Measurements from ENCODE around the gene STAB1. TPM values are rescaled to one million over a fixed set of nuclear protein-coding genes. Genes with fewer than 3 reads are reported as not detected.

The STAB1 gene
- total RNA-seq, 1 donor from 2014 or later: 866 TPM

DNA sequence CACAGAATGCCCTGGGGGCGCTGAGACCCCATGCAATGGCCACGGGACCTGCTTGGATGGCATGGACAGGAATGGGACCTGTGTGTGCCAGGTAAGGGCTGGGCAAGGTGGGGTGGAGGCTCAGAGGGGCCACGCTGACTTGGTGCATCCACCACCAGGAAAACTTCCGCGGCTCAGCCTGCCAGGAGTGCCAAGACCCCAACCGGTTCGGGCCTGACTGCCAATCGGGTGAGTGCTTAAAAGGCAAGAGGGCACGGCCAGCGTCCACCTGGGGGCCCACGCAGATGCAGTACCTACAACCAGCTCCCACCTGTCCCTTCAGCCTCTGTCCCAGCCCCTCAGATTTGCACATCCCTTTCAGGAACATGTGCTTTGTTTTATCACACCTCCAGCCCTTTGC is 6.9 kb downstream of the STAB1 start:
- no peak for TF ChIP-seq CTCF (IDR thresholded peaks at IDR 0.05; ENCODE audit: unreplicated experiment)
- Mint-ChIP-seq H3K27me3 (ENCODE audit: unreplicated experiment) (peaks cover 3% of the 10 kb centered on the region), H3K27ac (ENCODE audit: unreplicated experiment) (no peak overlapping the region), H3K4me1 (ENCODE audit: unreplicated experiment) (peaks cover 30% of the 10 kb centered on the region), H3K36me3 (ENCODE audit: low read depth, unreplicated experiment) (peaks cover 39% of the 10 kb centered on the region), H3K9me3 (ENCODE audit: unreplicated experiment) (no peaks in the 10 kb centered on the region), H3K4me3 (ENCODE audit: unreplicated experiment) (no peak overlapping the region)
- no peak for DNase-seq (ENCODE audit: low spot score)

GRCh38 chr3:52502808-52503350 is 7.7 kb downstream of the STAB1 start:
- Mint-ChIP-seq H3K4me3 (ENCODE audit: unreplicated experiment) (no peak overlapping the region), H3K36me3 (ENCODE audit: low read depth, unreplicated experiment) (peaks cover 39% of the 10 kb centered on the region), H3K27me3 (ENCODE audit: unreplicated experiment) (peaks cover 3% of the 10 kb centered on the region), H3K27ac (ENCODE audit: unreplicated experiment) (no peak overlapping the region), H3K9me3 (ENCODE audit: unreplicated experiment) (no peaks in the 10 kb centered on the region), H3K4me1 (ENCODE audit: unreplicated experiment) (peaks cover 24% of the 10 kb centered on the region)
- no peak for TF ChIP-seq CTCF (IDR thresholded peaks at IDR 0.05; ENCODE audit: unreplicated experiment)
- DNase-seq (ENCODE audit: low spot score): no peak

DNA sequence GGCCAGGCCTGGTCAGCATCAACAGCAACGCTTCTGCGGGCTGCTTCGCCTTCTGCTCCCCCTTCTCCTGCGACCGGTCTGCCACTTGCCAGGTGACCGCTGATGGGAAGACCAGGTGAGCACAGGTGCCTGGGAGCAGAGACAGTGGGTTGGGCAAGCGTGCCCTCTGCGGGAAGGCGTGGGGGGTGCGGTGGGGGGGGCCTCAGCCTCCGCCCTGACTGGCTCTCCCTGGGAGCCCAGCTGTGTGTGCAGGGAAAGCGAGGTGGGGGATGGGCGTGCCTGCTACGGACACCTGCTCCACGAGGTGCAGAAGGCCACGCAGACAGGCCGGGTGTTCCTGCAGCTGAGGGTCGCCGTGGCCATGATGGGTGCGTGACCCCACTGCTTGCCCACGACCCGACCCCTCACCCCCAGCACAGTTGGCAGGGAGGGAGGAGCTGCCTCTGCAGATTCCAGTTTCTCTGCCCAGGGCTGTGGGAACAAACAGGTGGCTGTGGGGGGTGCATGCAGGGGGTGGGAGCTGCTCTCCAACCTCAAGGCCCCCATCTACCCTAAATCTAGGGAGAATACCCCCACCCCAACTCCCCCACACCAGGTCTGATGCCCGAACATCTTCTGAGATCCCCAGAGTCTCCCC is 8.8 kb downstream of the STAB1 start:
- Mint-ChIP-seq H3K9me3 (ENCODE audit: unreplicated experiment) (no peaks in the 10 kb centered on the region), H3K4me1 (ENCODE audit: unreplicated experiment) (peaks cover 18% of the 10 kb centered on the region)

GRCh38 chr3:52504977-52505376 is 9.8 kb downstream of the STAB1 start:
- Mint-ChIP-seq H3K27me3 (ENCODE audit: unreplicated experiment) (peaks cover 5% of the 10 kb centered on the region), H3K27ac (ENCODE audit: unreplicated experiment) (no peak overlapping the region), H3K36me3 (ENCODE audit: low read depth, unreplicated experiment) (peaks cover 50% of the 10 kb centered on the region), H3K4me1 (ENCODE audit: unreplicated experiment) (peaks cover 13% of the 10 kb centered on the region), H3K4me3 (ENCODE audit: unreplicated experiment) (peak overlapping the region; percentile 37), H3K9me3 (ENCODE audit: unreplicated experiment) (no peaks in the 10 kb centered on the region)
- no peak for DNase-seq (ENCODE audit: low spot score)
- TF ChIP-seq CTCF (IDR thresholded peaks at IDR 0.05; ENCODE audit: unreplicated experiment): no peak

More for the DNA sequence above, 8.8 kb downstream of the STAB1 start:
- DNase-seq (ENCODE audit: low spot score): no peak
- peaks cover 3% of the 10 kb centered on the region for H3K27me3 Mint-ChIP-seq (ENCODE audit: unreplicated experiment)
- no peak overlapping the region for H3K4me3 Mint-ChIP-seq (ENCODE audit: unreplicated experiment)
- peaks cover 40% of the 10 kb centered on the region for H3K36me3 Mint-ChIP-seq (ENCODE audit: low read depth, unreplicated experiment)
- H3K27ac Mint-ChIP-seq (ENCODE audit: unreplicated experiment): no peak overlapping the region
- TF ChIP-seq CTCF (IDR thresholded peaks at IDR 0.05; ENCODE audit: unreplicated experiment): no peak

- Mint-ChIP-seq H3K9me3 (ENCODE audit: unreplicated experiment) (no peaks in the 10 kb centered on the region), H3K27me3 (ENCODE audit: unreplicated experiment) (peaks cover 8% of the 10 kb centered on the region), H3K36me3 (ENCODE audit: low read depth, unreplicated experiment) (peaks cover 46% of the 10 kb centered on the region), H3K4me1 (ENCODE audit: unreplicated experiment) (peaks cover 3% of the 10 kb centered on the region), H3K4me3 (ENCODE audit: unreplicated experiment) (no peak overlapping the region), H3K27ac (ENCODE audit: unreplicated experiment) (no peak overlapping the region)
- no peak for DNase-seq (ENCODE audit: low spot score)
- no peak for TF ChIP-seq CTCF (IDR thresholded peaks at IDR 0.05; ENCODE audit: unreplicated experiment)
Measured at GRCh38 chr3:52506266-52506966, 11.3 kb downstream of the STAB1 start.
